GM10266 (cell line): ENCODE results near the gene SNCAIP.

Source experiments
- DNase-seq: peaks from one replicate; pipeline ENCODE4 v3.0.0; 2012; ENCODE audit errors: extremely low spot score
- TF ChIP-seq, protein P1 (sequence below): IDR thresholded peaks from 2 replicates; pipeline ENCODE4 v1.5.1; 2012; ENCODE audit warnings: mild to moderate bottlenecking, low read depth; ENCODE audit not compliant: control insufficient read depth, insufficient read depth; ENCODE audit errors: missing control alignments

Gene SNCAIP

DNA sequence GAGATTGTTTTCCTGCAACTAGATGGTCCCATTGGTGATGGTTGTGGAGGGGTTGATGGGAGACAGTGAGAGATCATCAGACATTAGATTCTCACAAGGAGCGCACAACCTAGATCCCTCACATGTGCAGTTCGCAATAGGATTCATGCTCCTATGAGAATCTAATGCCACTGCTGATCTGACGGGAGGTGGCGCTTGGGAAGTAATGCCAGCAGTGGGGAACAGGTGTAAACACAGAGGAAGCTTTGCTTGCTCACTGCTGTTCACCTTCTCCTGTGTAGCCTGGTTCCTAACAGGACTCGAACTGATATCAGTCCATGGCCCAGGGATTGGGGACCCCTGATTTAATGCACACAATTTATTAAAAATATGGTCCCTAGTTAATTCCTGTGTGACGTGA lies 18.8 kb downstream of the SNCAIP start:
- TF ChIP-seq, protein P1, sequence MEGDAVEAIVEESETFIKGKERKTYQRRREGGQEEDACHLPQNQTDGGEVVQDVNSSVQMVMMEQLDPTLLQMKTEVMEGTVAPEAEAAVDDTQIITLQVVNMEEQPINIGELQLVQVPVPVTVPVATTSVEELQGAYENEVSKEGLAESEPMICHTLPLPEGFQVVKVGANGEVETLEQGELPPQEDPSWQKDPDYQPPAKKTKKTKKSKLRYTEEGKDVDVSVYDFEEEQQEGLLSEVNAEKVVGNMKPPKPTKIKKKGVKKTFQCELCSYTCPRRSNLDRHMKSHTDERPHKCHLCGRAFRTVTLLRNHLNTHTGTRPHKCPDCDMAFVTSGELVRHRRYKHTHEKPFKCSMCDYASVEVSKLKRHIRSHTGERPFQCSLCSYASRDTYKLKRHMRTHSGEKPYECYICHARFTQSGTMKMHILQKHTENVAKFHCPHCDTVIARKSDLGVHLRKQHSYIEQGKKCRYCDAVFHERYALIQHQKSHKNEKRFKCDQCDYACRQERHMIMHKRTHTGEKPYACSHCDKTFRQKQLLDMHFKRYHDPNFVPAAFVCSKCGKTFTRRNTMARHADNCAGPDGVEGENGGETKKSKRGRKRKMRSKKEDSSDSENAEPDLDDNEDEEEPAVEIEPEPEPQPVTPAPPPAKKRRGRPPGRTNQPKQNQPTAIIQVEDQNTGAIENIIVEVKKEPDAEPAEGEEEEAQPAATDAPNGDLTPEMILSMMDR: no peak
- no peak for DNase-seq

DNA sequence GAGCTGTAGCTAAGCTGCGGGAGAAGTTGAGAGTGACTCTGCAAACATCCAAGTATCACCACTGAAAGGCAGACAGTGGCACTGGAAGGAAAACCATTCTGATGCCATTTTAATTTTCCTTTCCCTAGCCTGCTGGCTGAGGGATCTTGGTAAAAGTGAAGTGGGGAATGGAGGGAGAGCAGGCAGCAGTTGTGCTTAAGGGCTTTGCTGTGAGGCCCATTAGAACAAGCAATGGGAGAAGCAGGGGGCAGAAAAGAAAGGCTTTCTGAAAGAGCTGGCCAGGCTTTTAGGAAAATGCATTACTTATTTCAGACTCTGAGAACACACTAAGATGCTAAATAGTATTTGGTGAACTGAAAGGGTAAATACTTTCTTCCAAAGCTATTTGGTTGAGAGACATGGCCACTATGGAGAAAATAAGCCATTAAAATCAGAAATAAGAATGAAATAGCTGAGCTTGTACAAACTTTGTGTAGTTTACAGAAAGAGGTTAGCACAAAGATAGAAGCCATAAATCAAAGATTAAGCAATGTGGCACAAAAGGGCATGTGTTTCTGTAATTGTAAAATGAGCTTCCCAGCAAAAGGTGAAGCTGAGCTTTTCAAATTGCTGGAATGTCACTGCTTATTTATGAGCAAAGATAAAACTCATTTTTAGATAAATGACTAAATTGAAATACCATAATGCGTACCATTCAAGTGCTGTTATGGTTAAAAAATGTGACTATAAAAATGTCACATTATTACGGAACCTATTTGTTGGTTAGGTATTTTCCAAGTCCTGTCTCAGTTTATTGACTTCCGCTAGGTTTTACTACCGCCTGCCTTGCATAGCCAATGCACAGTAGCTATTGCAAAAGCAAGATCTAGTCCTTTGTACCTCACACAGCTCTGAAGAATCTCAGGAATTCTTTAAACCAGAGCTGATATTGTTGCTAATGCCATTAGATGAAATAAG lies 20.8 kb downstream of the SNCAIP start:
- TF ChIP-seq, protein P1: no peak
- no peak for DNase-seq

DNA sequence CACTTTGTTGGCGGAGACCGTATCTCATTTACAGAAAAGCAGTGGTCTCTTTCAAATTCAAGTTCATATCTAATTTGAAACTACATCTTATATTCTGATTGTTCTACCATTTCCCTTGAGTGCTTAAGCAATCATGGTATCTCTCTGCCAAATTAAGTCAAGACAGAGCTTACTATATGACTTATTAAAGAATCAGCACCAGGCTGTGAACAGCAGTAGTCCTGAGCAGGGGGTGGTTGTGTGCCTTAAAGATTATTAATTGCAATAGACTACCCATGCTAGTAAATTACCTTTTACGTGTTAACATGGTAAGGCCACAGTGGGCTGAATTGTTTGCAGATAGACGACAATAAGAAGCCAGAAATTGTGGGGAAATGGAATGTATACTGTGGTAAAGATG lies 21.5 kb downstream of the SNCAIP start:
- no peak for DNase-seq
- TF ChIP-seq, protein P1: no peak

DNA sequence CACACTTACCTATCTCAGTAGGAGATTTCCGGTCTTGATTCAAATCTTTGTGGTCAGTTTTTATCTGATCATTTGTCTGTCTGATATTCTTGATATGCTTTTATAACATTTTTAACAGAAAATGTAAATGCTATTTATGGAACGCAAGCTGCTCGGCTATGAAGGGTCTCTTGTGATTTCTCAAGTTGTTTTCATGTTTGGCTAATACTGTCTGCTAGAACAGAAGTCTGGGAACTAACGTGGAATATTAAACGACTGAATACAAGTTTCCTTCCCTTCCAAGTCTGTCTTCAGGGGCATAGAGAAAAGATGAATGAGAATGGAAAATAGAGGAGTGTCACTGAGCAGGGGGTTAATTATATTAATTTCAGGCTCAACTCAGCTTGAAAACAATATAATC lies 27.6 kb downstream of the SNCAIP start:
- TF ChIP-seq, protein P1: no peak
- no peak for DNase-seq

DNA sequence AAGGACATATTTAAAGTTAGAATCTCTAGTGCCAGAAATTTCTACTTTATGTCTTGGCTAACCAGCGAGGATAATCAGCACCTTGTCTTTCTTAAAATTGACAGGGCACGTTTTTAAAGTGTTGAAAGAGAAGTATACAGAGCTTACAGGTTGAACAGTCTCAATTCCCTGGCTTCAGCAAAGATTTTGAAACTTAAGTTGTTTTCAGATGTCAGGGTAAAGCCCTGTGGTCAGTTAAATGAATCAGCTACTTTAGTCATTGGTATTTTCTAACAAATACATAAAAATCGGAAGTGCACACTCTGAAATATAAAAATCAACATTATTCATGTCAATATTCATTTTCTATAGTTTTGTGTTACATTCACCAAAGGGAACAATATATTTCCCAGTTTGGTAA lies 29.1 kb downstream of the SNCAIP start:
- TF ChIP-seq, protein P1: no peak
- no peak for DNase-seq

DNA sequence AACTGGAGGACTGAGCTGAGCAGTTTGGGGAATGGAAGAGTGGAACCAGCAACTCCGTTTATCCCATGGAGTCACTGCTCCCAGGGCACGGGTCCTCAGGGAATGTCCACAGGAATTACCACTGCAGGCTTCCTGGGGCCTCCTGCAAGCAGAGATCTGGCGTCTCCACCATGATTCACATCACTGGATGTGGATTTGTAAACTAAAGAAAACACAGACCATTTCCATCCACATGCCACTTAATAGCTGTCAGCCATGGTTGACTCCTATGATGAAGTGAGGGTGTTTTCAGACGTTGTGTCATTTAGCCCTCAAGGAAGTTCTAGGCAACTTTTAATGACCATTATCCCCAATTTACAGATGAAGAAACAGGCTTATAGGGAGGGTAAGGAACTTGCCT lies 30.2 kb downstream of the SNCAIP start:
- no peak for DNase-seq
- TF ChIP-seq, protein P1: no peak

DNA sequence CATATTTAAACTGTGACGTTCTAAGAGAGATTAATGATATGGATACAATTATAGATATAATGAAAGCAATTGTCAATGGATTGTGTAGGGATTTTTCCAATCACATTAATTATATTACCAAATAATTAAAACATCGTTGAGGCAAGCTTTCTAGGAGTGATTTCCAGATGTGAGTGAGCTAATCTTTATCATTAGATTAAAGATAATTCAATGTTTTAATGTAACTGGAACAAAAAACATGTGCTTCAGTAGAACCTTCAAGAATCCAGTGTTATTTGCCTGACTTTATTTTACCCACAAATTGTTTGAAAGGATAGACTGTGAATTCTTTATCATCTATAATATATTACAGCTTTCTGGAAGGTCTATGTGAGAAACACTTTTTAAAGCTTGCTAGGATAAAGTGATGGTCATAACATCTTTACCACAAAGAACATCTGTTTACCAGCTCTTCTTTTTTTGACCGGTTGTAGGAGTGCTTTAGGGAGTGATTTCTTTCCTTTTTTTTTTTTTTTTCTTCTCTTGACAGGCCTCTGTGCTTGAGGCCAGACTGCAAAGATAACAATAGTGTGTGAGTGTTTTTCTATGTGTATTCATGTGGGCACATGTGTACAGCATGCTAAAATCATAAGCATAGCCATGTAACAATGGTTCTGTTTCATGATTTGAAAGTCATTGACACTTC lies 35.0 kb downstream of the SNCAIP start:
- no peak for DNase-seq
- TF ChIP-seq, protein P1: no peak
